HG02571 (cell line): ENCODE data around the gene CNPY4.
"Not testable (repeated sequence)": the region's sequence is repeated elsewhere in the genome, so short reads cannot be mapped to it uniquely, and the experiment has no call there.

Source experiments
- ATAC-seq: cut with Tn5 transposase; IDR thresholded peaks from one replicate; pipeline ENCODE4 v1.9.1; 2021; ENCODE audit warnings: mild to moderate bottlenecking, moderate library complexity; ENCODE audit not compliant: unreplicated experiment

The CNPY4 gene

DNA sequence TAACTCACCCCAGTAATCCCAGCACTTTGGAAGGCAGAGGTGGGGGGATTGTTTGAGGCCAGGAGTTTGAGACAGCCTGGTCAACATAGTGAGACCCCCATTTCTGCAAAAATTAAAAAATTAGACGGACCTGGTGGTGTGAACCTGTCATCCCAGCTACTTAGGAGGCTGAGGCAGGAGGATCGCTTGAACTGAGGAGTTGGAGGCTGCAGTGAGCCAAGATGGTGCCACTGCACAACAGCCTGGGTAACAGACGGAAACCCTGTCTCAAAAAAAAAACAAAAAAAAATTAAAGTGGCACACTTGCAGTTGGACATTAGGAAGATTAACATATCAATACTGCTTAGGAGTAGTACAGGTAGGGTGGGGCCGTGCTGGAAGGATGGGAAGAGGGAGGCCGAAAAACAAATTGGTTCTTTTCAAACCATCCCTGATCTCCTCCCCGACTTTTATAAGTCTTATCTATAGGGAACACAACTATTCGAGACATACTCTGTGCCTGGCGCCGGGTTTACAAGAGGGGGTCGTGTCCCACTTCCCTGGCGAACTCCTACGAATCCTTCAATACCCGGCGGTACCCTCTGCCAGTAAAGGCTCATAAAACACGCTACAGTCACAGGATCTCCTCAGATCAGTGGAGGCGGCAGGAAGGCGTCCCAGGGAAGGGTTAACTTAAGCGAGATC, 904 bp upstream of the CNPY4 start:
- no peak for ATAC-seq

DNA sequence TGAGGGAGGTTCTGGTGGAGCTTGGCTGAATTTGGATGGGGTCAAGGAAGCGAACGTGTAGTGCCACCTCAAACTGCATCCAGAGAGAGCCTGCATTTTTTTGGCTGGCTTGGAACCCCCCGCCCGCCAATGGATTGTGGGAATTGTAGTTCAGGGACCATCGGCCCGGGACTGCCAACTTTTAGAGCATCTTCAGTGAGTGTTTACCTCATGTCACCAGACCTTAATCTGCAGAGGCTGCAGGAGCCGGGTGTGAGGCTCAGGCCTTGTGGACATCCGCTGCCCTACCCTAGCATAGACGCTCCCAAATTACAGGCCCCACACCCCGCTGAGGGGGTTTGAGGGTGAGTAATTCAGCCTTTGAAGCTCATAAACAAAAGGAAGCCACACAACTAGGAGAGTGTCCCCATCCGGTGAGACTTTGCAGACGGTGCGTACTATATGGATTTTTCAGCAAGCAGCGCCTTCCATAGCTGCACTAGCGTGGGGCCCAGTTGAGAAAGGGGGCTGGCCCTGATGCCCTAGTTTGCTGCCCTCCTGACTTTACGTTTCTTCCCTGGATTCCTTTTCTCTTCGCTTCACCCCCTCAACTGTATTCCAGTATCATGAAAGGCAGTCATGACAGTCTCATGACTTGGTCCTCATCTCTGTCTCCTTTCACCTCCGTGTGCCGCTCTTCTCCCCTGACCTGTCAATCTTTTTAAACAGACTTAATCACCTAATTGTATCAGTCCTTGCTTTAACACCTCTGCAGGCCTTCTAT, 717 bp downstream of the CNPY4 start:
- ATAC-seq: peak; percentile 21

DNA sequence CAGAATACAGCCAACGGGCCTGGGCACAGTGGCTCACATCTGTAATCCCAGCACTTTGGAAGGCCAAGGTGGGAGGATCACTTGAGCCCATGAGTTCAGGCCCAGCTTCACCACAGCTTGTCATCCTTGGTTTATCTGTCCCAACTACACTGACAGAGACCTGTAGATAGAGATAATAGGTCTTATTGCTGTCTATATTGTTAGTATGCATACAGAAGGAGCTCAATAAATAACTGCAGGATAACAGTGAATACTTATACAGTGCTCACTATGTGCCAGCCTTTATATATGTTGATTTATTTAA, 1.3 kb downstream of the CNPY4 start:
- no peak for ATAC-seq

DNA sequence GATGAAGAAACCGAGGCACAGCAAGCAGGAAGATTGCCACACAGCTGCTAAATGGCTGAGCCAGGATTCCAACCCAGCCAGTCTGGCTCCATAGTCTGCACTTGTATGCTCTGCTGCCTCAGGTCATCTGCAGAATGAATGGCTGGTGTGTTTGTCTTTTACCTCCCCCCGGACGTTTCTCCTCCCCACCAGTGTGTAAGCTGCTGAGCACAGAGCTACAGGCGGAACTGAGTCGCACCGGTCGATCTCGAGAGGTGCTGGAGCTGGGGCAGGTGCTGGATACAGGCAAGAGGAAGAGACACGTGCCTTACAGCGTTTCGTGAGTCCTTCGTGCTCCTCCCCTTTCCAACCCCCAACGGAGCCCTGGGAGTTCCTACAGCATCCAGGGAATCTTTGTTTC, 2.6 kb downstream of the CNPY4 start:
- ATAC-seq: no peak

DNA sequence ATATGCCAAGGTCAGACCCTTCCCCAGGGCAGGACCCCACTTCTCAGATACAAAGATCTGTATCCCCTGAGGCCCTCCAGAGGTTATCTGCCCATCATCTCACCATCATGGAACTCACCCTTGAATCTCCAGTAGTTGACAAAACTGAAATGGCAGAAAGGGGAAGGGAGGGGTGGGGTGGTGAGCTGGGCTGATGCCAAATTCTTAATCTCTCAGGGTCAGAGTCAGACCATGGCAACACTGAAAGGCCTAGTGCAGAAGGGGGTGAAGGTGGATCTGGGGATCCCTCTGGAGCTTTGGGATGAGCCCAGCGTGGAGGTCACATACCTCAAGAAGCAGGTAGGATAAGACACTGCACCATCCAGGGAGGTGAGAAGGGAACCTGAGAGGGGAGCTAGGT, 3.1 kb downstream of the CNPY4 start:
- ATAC-seq: no peak

DNA sequence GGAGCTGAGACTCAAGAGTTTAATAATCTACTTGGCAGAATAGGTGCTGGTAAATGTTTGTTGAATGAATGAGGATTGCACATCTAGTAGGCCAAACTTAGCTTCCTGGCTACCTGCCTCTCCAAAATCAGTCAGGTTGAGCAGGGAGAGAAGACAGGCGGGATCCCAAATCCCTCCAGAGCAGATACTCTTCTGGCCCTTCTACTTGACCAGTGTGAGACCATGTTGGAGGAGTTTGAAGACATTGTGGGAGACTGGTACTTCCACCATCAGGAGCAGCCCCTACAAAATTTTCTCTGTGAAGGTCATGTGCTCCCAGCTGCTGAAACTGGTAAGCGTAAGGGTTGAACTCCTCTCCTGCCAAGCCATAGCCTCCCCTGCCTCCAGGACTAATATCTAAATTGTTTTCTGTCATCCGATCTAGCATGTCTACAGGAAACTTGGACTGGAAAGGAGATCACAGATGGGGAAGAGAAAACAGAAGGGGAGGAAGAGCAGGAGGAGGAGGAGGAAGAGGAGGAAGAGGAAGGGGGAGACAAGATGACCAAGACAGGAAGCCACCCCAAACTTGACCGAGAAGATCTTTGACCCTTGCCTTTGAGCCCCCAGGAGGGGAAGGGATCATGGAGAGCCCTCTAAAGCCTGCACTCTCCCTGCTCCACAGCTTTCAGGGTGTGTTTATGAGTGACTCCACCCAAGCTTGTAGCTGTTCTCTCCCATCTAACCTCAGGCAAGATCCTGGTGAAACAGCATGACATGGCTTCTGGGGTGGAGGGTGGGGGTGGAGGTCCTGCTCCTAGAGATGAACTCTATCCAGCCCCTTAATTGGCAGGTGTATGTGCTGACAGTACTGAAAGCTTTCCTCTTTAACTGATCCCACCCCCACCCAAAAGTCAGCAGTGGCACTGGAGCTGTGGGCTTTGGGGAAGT, 5.1 kb downstream of the CNPY4 start:
- no peak for ATAC-seq

DNA sequence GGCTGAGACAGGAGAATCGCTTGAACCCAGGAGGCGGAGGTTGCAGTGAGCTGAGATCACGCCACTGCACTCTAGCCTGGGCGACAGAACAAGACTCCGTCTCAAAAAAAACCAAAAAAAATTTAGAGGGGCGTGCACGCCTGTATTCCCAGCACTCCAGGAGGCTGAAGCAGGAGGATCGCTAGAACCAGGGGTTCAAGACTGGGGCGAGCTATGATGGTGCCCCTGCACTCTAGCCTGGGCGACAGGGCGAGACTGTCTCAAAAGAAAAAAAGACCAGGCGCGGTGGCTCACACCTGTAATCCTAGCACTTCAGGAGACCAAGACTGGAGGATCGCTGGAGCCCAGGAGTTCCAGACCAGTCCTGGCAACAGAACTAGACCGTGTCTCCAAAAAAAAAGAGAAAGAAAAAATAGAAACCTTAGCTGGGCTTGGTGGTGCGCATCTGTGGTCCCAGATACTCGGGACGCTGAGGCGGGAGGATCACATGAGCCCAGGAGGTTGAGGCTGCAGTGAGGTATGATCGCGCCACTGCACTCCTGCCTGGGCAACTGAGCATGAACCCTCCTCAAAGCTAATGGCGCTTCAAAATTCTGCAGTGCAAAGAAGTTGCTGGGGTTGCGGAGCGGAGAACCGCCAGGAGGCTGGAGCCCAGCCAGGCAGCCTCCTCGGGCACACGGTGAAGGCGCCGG, 7.0 kb downstream of the CNPY4 start:
- ATAC-seq: no peak

DNA sequence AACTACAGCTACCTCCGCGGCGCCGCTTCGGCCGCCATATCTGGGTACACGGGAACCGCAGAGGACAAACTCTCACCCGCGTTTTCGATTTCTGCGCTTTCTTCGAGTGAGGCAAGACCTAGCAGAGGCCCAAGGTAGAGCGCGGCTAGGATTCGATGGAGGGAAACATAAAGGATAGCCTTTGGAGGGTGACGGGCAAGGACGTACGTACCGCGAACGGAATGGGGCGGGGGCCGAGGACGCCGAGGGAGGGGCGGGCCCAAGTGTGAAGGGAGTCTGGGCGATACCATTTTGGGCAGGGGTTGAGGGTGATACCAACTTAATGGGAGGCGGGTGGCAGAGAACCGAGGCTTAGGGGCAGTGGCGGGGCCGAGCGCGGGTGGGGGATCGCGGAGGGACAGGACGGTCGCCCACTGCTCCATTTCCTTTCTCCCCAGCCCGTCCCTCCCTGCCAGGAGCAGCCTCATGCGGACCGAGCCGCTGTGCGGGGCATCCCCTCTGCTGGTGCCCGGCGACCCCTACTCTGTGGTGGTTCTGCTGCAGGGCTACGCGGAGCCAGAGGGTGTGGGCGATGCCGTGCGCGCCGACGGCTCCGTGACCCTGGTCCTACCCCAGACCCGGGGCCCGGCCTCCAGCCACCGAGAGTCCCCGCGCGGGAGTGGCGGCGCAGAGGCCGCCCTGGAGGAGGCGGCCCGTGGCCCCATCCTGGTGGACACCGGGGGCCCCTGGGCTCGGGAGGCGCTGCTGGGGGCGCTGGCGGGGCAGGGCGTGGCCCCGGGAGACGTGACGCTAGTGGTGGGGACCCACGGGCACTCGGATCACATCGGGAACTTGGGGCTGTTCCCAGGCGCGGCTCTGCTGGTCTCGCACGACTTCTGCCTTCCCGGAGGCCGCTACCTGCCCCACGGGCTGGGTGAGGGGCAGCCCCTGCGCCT, 7.8 kb downstream of the CNPY4 start, which contains the start of gene MBLAC1:
Gene MBLAC1 (plus strand): TSS at position 37 of the 935 bp plus-strand sequence. CDS start 429 bp downstream, at position 466.
- ATAC-seq: peak; percentile 61

DNA sequence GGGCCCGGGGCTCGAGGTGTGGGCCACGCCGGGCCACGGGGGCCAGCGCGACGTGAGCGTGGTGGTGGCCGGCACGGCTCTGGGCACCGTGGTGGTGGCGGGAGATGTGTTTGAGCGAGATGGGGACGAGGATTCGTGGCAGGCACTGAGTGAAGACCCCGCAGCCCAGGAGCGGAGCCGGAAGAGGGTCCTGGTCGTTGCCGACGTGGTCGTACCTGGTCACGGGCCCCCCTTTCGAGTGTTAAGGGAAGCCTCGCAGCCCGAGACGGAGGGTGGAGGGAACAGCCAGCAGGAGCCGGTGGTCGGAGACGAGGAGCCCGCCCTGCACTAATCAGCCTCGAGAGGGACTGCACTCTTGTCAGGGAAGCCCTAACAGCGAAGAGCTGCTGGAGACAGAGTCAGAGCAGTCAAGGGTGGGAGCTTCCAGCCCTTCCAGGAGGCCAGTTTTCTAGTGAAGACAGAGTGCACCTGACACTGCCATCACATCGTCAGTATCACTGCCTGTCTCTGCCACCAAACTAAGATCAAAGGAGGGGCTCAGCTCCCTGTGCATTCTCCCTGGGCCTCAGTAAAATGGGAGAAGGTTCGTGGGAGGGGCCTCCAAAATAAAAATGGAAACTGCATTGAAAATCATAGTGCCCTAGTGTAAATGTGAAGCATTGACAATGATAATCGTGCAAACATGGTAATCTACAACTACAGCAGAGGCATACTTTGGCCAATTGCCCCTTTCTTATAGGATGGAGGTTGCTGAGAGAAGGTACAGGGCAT, 8.6 kb downstream of the CNPY4 start:
- no peak for ATAC-seq

DNA sequence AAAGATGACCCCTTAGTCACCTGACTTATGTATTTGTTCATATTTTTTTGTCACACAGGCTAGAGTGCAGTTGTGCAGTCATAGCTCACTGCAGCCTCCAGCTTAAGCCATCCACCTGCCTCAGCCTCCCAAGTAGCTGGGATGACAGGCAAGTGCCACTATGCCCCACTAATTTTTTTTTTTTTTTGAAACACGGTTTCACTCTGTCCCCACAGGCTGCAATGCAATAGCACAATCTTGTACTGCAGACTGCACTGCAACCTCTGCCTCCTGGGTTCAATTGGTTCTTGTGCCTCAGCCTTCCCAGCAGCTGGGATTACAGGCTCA, 9.2 kb downstream of the CNPY4 start:
- ATAC-seq: no peak

DNA sequence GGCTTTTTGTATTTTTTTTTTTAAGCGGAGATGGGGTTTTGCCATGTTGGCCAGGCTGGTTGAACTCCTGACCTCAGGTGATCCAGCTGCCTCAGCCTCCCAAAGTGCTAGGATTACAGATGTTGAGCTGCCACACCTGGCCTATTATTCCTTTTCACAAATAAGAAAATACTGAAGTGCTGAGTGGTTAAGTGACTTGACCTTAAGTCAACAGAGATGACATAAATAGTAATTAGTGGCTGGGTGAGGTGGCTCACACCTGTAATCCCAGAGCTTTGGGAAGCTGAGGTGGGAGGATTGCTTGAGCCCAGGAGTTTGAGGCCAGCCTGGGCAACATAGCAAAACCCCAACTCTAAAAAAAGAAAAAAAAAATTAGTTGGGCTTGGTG, 10.8 kb downstream of the CNPY4 start:
- not testable (repeated sequence) for ATAC-seq

DNA sequence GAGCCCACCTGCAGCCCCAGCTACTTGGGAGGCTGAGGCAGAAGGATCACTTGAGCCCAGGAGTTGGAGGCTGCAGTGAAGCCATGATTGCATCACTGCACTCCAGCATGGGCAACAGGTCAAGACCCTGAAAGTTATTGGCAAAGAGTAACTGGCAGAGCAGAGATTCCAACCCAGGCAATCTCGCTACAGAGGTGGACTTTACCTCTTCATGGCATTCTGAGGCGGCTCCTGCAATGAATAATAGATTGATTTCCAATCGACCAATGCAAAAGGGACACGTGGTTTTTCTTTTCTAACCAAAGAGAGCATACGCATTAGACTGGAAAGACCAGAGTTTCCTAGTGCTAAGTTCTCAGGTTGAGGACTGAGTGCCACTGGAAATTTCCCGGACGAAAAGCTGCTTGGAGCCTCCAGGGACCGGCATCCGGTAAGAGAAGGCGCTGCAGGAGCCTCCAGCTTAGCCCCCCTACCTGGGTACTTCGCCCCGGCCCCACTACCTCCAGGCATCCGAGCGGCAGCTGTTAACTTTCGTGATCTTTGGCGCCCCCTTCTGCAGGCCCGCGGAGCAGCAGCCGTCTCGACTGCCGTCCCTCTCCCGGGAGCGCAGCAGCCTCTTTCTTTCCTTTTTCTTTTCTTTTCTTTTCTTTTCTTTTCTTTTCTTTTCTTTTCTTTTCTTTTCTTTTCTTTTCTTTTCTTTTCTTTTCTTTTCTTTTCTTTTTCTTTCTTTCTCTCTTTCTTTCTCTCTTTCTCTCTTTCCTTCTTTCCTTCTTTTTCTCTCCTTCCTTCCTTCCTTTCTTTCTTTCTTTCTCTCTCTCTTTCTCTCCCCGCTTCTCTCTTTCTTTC, 11.4 kb downstream of the CNPY4 start:
- no peak for ATAC-seq

DNA sequence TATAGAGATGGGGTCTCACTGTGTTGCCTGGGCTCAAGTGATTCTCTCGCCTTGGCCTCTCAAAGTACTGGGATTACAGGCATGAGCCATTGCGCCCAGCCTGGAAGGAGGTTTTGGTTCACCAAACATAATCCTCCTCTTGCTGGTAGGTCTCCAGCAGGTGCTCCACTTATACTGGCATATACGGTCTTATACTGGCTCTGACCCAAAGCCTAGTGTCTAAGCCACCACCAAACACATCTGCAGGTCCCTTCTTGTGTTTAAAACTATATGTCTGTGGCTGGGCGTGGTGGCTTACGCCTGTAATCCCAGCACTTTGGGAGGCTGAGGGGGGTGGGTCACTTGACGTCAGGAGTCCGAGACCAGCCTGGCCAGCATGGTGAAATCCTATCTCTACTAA, 12.7 kb downstream of the CNPY4 start:
- ATAC-seq: no peak

DNA sequence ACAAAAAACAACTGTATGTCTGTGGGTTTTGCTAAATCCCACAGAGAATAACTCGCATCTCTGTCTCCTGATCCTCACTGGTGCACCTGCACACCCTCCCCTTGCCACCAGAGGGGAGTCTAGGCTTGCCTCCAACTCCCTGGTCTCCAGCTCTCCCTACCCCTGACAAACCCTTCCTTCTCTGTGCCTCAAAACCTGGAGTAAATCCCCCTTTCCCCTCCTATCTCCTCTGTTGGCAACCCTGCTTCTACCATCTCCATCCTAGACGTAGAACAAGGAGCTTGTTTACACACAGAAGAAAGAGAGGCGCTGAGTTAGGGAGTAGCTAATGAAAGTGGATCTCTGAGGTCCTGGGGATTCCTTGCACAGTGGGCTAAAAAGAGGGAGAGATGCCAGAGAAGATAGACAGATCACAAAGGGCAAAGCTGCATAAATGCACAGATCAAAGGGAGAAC, 13.3 kb downstream of the CNPY4 start:
- ATAC-seq: no peak

DNA sequence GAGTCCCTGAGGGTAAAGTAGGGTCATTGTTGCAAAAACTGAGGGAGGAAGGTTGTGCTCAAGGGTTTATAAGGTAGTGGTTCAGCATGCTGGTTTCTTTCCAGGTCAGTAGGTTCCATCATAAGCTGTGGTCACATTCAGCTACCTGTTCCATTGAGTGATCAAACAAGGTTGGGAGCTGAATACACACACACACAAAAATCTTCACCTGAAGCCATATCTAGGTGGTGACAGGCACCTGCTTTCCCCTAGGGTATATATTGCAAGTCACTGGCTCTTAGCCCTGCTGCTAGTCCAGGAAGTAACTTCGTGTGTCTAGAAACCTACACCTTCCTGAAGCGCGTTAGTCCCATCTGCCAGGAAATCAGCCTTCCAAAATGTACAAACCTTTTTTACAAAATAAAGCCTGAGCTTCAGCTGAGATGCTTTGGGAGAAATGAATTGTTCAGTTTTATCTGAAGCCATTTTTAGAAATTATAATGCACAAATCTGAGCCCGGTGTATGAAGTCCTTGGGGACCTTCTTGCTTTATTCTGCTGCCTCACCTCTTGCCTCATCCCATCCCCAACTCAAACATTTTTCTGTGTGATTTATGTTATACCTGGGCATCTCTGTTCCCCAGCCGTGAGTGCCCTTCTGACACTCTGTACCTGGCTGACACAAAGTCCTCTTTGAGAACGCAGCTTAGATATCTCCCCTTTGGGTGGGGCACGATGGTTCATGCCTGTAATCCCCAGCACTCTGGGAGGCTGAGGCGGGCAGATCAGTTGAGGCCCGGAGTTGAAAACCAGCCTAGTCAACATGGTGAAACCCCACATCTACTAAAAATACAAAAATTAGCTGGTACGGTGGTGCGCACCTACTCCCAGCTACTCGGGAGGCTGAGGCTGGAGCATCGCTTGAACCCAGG, 18.7 kb downstream of the CNPY4 start:
- no peak for ATAC-seq

DNA sequence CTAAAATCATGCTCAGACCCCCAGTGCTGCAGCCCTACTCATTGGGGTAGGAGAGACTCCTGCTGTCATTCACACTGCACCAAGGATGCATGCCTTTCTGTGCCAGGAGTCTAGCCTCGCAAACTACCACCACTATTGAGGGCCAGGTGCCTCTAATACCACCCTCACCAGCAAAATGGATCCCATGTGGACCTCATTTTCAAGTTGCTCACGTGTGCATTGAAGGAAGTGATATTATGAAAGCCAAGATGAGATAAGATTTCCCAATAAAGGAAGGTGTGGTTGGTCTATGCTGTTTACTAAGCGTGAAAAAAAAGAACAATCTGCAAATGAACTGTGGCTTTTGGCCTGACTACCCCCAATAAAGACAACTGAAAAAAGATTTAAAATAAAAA, 22.1 kb downstream of the CNPY4 start:
- no peak for ATAC-seq

DNA sequence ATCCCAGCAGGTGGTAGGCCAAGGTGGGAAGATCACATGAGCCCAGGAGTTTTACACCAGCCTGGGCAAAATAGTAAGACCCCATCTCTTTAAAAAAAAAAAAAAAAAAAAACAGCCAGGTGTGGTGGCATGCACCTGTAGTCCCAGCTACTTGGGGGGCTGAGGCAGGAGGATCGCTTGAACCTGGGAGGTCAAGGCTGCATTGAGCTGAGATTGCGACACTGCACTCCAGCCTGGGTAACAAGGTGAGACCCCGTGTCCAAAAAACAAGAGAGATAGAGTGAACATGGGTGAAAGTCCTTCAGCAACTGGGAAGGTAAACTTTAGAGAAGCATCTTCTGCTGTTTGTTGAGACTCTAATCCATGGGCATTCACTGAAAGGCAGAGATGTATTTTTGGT, 23.0 kb downstream of the CNPY4 start:
- no peak for ATAC-seq
